ENCODE measurements around the gene IFNL3. TPM values are rescaled to one million over a fixed set of nuclear protein-coding genes. Genes with fewer than 3 reads are reported as not detected.
"Not testable (repeated sequence)": the region's sequence is repeated elsewhere in the genome, so short reads cannot be mapped to it uniquely, and the experiment has no call there.

IFNL3 gene
- total and polyA plus RNA-seq, 11 donors, result not detected

DNA sequence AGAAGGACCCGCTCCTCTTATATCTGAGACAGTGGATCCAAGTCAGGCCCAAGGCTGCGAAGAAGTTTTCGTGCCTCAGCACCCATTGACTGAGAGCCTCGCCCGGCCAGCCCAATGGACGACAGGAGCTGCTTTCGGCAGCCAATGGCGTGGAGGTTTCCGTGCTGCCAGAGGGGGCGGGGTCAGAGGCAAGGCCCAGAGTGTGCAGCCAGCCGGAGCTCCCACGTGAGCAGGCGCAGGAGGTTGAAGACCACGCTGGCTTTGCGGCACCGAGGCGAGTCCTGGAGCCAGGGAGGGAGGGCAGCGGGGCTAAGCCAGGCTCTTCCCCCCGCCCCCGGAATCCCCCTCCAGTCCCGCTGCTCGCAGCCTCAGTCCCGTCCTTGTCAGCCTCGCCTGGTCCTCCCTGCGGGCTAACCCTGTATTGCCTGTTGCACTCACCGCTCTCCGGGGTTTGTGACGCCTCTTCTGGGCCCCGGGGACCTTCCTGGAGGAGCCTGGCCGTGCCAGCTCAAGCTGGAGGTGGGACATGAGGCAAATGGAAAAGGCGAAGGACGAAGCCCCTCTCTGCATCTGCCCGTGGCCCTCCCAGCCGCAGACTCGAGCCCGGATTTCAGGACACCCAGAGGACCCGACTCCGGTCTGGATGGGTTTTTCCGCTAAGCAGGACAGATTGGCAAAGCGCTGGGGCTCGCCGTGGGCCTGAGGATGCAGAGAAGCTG lies 2.3 kb upstream of the IFNL3 start:
- DNase-seq (no peak), ATAC-seq (peak in 2 of 4 donors; percentile 41 to 73)
- Histone ChIP-seq H3K4me3 (peak overlapping the region in 1 of 12 donors; percentile 18), H3K36me3 (no peaks in the 10 kb centered on the region), H3K4me1 (peaks cover 0 to 14% (median 1%) of the 10 kb centered on the region in 12 donors), H3K9me3 (no peaks in the 10 kb centered on the region), H3K27ac (no peak overlapping the region), H3K27me3 (peaks cover 19 to 68% (median 38%) of the 10 kb centered on the region in 9 donors)
- intact Hi-C loops (cut with DNase I), result no loop called here
- TF ChIP-seq POLR2A (IDR thresholded peaks at IDR 0.05), result no peak
- TF ChIP-seq, protein P1, sequence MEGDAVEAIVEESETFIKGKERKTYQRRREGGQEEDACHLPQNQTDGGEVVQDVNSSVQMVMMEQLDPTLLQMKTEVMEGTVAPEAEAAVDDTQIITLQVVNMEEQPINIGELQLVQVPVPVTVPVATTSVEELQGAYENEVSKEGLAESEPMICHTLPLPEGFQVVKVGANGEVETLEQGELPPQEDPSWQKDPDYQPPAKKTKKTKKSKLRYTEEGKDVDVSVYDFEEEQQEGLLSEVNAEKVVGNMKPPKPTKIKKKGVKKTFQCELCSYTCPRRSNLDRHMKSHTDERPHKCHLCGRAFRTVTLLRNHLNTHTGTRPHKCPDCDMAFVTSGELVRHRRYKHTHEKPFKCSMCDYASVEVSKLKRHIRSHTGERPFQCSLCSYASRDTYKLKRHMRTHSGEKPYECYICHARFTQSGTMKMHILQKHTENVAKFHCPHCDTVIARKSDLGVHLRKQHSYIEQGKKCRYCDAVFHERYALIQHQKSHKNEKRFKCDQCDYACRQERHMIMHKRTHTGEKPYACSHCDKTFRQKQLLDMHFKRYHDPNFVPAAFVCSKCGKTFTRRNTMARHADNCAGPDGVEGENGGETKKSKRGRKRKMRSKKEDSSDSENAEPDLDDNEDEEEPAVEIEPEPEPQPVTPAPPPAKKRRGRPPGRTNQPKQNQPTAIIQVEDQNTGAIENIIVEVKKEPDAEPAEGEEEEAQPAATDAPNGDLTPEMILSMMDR (IDR thresholded peaks at IDR 0.05), result no peak
- WGBS, 4 donors, result 11 to 14% (median 14%) methylated on average over 14 to 42 of the region's 42 CpGs

DNA sequence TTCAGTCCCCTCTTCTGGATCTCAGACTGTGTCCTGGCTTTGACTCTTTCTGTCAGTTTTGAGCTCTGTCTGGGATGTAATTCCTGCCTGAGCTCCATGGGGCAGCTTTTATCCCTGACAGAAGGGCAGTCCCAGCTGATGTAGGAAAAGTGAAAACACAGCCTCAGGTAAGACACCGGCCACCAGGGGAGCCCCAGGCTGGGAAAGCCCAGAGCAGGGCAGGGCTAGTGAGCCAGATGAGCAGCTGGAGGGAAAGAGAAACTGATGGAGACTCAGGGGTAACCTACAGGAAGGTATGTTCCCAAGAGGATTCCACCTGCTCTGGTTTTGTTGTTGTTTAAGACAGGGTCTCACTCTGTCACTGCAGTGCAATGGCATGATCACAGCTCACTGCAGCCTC lies 360 bp upstream of the IFNL3 start:
- Histone ChIP-seq H3K27me3 (peaks cover 14 to 55% (median 34%) of the 10 kb centered on the region in 9 donors), H3K4me1 (peaks cover 0 to 14% (median 1%) of the 10 kb centered on the region in 12 donors)
- no CpG with 5 or more reads among the region's 1 CpG for WGBS, 4 donors
- DNase-seq; H3K27ac ChIP-seq; intact Hi-C loops (cut with DNase I); H3K4me3 ChIP-seq; H3K36me3 ChIP-seq; ATAC-seq; H3K9me3 ChIP-seq: not testable (repeated sequence)

DNA sequence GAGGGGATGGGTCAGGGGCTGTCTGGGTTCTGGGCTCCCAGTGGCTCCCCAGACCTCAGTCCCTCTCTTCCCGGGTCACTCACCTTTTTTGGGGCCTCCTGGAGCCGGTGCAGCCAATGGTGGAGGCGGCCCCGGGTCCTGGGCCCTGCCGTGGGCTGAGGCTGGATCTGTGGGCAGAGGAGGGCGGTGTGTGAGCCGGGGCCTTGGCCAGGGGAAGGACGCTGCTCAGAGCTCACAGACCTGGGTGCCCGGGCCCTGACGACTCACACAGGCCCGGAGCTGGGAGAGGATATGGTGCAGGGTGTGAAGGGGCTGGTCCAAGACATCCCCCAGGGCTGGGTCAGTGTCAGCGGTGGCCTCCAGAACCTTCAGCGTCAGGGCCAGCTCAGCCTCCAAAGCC lies 1.1 kb downstream of the IFNL3 start:
- WGBS, 4 donors, result 63 to 80% (median 73%) methylated on average over 6 to 13 of the region's 13 CpGs
- H3K4me3 ChIP-seq; DNase-seq; H3K9me3 ChIP-seq; H3K36me3 ChIP-seq; ATAC-seq; H3K27ac ChIP-seq; intact Hi-C loops (cut with DNase I): not testable (repeated sequence)
- Histone ChIP-seq H3K27me3 (peaks cover 12 to 45% (median 22%) of the 10 kb centered on the region in 9 donors), H3K4me1 (peaks cover 0 to 14% (median 1%) of the 10 kb centered on the region in 12 donors)

DNA sequence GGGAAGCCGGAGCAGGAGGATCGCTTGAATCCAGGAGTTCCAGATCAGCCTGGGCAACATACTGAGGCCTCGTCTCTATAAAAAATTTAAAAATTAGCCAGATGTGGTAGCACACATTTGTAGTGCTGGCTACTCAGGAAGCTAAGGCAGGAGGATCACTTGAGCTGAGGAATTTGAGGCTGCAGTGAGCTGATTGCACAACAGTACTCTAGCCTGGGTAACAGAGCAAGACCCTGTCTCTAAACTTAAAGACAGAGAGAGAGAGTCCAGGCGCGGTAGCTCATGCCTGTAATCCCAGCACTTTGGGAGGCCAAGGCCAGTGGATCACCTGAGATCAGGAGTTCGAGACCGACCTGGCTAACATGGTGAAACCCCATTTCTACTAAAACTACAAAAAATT lies 4.4 kb downstream of the IFNL3 start:
- no peak for TF ChIP-seq POLR2A (IDR thresholded peaks at IDR 0.05)
- Histone ChIP-seq H3K36me3 (no peaks in the 10 kb centered on the region), H3K4me3 (no peak overlapping the region), H3K27ac (no peak overlapping the region), H3K9me3 (no peaks in the 10 kb centered on the region), H3K27me3 (peaks cover 0 to 55% (median 4%) of the 10 kb centered on the region in 9 donors), H3K4me1 (peaks cover 0 to 6% (median 0%) of the 10 kb centered on the region in 12 donors)
- intact Hi-C loops (cut with DNase I), result no loop called here
- no peak for DNase-seq
- WGBS, 4 donors, result 88 to 93% (median 91%) methylated on average over 7 of the region's 7 CpGs
- ATAC-seq, result no peak

DNA sequence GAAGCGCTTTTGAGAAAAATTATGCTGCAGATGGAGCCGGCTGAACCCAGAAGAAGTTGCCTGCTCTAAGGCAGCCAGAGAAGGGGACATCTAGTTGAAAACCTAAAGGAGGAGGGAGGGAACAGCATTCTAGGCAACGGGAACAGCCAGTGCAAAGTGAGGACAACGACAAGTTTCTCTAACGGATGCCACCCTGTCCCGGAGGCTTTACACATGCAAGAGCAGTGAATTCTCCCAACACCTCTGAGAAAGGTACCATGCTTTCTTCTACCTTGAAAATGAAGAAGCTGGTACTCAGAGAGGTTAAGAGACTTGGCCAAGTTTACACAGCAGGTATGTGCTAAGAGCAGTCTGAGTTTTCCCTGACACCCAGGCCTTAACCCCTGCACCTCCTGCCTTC lies 5.9 kb downstream of the IFNL3 start:
- Histone ChIP-seq H3K9me3 (no peaks in the 10 kb centered on the region), H3K36me3 (no peaks in the 10 kb centered on the region), H3K27ac (no peak overlapping the region), H3K4me3 (no peak overlapping the region), H3K4me1 (peaks cover 0 to 6% (median 0%) of the 10 kb centered on the region in 12 donors), H3K27me3 (peaks cover 0 to 53% (median 4%) of the 10 kb centered on the region in 9 donors)
- ATAC-seq, result no peak
- TF ChIP-seq POLR2A (IDR thresholded peaks at IDR 0.05), result no peak
- TF ChIP-seq, protein P1 (IDR thresholded peaks at IDR 0.05), result no peak
- intact Hi-C loops (cut with DNase I), result no loop called here
- 87 to 89% (median 88%) methylated on average over 6 of the region's 6 CpGs for WGBS, 4 donors
- no peak for DNase-seq

Data from heart left ventricle (tissue), 16 donors.